ENCODE results near the gene CNTN2.

CNTN2 gene

GRCh38 chr1:205015241-205015640 lies 27.8 kb upstream of the CNTN2 start:
- TF ChIP-seq CTCF (IDR thresholded peaks at IDR 0.05) = no peak

GRCh38 chr1:205016075-205016474 lies 26.9 kb upstream of the CNTN2 start:
- no peak for TF ChIP-seq CTCF (IDR thresholded peaks at IDR 0.05)

GRCh38 chr1:205016584-205016983 lies 26.4 kb upstream of the CNTN2 start:
- TF ChIP-seq CTCF (IDR thresholded peaks at IDR 0.05) = no peak

GRCh38 chr1:205017001-205017400 lies 26.0 kb upstream of the CNTN2 start:
- no peak for TF ChIP-seq CTCF (IDR thresholded peaks at IDR 0.05)

- TF ChIP-seq CTCF (IDR thresholded peaks at IDR 0.05) = no peak
Observed at GRCh38 chr1:205017766-205018165, 25.2 kb upstream of the CNTN2 start.

- TF ChIP-seq CTCF (IDR thresholded peaks at IDR 0.05) = no peak
Observed at GRCh38 chr1:205018381-205018780, 24.6 kb upstream of the CNTN2 start.

GRCh38 chr1:205020466-205020865 lies 22.5 kb upstream of the CNTN2 start:
- TF ChIP-seq CTCF (IDR thresholded peaks at IDR 0.05) = no peak

GRCh38 chr1:205024679-205025078 lies 18.3 kb upstream of the CNTN2 start:
- no peak for TF ChIP-seq CTCF (IDR thresholded peaks at IDR 0.05)
